MM.1S (cell line): ENCODE results near the gene RPL18.

Source experiments
- DNase-seq: peaks from one replicate; pipeline ENCODE4 v3.0.0-alpha.2; 2015
- H2AFZ ChIP-seq: fragments of 300-600 bp; sonication (generic); 2 replicates; pipeline ENCODE4 v1.6.0; 2016; ENCODE audit warnings: antibody characterized with exemption, low read length
- H3F3A ChIP-seq: fragments of 300-600 bp; sonication (generic); 2 replicates; pipeline ENCODE4 v1.6.1; 2016; ENCODE audit warnings: mild to moderate bottlenecking, antibody characterized with exemption, low read length, moderate library complexity, mixed read lengths; ENCODE audit not compliant: insufficient read depth
- H3K27ac ChIP-seq: fragments of 300-600 bp; sonication (generic); 2 replicates; pipeline ENCODE4 v1.5.1; 2016; ENCODE audit warnings: mild to moderate bottlenecking, low read length
- H3K27me3 ChIP-seq: fragments of 300-600 bp; sonication (generic); replicated peaks from 2 replicates; pipeline ENCODE4 v1.6.0; 2016; ENCODE audit warnings: low read length; ENCODE audit not compliant: insufficient read depth
- H3K36me3 ChIP-seq: fragments of 300-600 bp; sonication (generic); replicated peaks from 2 replicates; pipeline ENCODE4 v1.6.1; 2016; ENCODE audit warnings: mild to moderate bottlenecking, low read length, mixed read lengths; ENCODE audit not compliant: insufficient read depth
- H3K4me1 ChIP-seq: fragments of 300-600 bp; sonication (generic); 2 replicates; pipeline ENCODE4 v1.6.1; 2016; ENCODE audit warnings: low read length, mixed read lengths
- H3K4me2 ChIP-seq: fragments of 300-600 bp; sonication (generic); 2 replicates; pipeline ENCODE4 v1.6.0; 2016; ENCODE audit warnings: low read depth, low read length
- H3K4me3 ChIP-seq: fragments of 300-600 bp; sonication (generic); 2 replicates; pipeline ENCODE4 v1.5.1; 2016; ENCODE audit warnings: low read length, mixed read lengths
- H3K79me2 ChIP-seq: fragments of 300-600 bp; sonication (generic); 2 replicates; pipeline ENCODE4 v1.6.1; 2016; ENCODE audit warnings: mixed run types, low read length, mixed read lengths
- H3K9ac ChIP-seq: fragments of 300-600 bp; sonication (generic); 2 replicates; pipeline ENCODE4 v1.6.1; 2016; ENCODE audit warnings: low read length, mixed read lengths
- H3K9me2 ChIP-seq: fragments of 300-600 bp; sonication (generic); replicated peaks from 2 replicates; pipeline ENCODE4 v1.6.1; 2016; ENCODE audit warnings: mild to moderate bottlenecking, low read length, mixed read lengths; ENCODE audit not compliant: insufficient read depth
- H3K9me3 ChIP-seq: fragments of 300-600 bp; sonication (generic); replicated peaks from 2 replicates; pipeline ENCODE4 v1.6.1; 2016; ENCODE audit warnings: mild to moderate bottlenecking, low read length, mixed read lengths; ENCODE audit not compliant: insufficient read depth
- H4K20me1 ChIP-seq: fragments of 300-600 bp; sonication (generic); 2 replicates; pipeline ENCODE4 v1.6.1; 2016; ENCODE audit warnings: mild to moderate bottlenecking, low read length, moderate library complexity, mixed read lengths; ENCODE audit not compliant: insufficient read depth
- EZH2 ChIP-seq: fragments of 300-600 bp; sonication (generic); optimal IDR thresholded peaks from 2 replicates; pipeline ENCODE3; 2017; ENCODE audit warnings: low read depth, mild to moderate bottlenecking, antibody characterized with exemption, low read length, mixed read lengths
- EZH2phosphoT487 ChIP-seq: fragments of 300-600 bp; sonication (generic); IDR thresholded peaks from 2 replicates; pipeline ENCODE4 v1.6.1; 2018; ENCODE audit warnings: antibody characterized with exemption, low read length
- TF ChIP-seq, protein P1 (sequence below): fragments of 300-600 bp; sonication (generic); IDR thresholded peaks from 2 replicates; pipeline ENCODE4 v1.5.1; 2016; ENCODE audit warnings: antibody characterized with exemption, low read length, mixed read lengths

RPL18 gene

GRCh38 chr19:48624067-48624594, 5.2 kb upstream of the RPL18 start:
- Histone ChIP-seq H3K4me2 (peak overlapping the region; percentile 79), H3K9me3 (no peaks in the 10 kb centered on the region), H3K27ac (peak overlapping the region; percentile 1; the same call in 1 of the 2 replicates), H3K4me1 (peaks cover 11% of the 10 kb centered on the region), H3K36me3 (no peaks in the 10 kb centered on the region), H2AFZ (peak overlapping the region; percentile 84), H3K9ac (peak overlapping the region; percentile 60), H3K4me3 (peak overlapping the region; percentile 81), H3K9me2 (no peaks in the 10 kb centered on the region), H3K27me3 (no peaks in the 10 kb centered on the region), H3K79me2 (peaks cover 24% of the 10 kb centered on the region), H4K20me1 (no peaks in the 10 kb centered on the region), H3F3A (peaks cover 4% of the 10 kb centered on the region; the same call in 1 of the 2 replicates)
- TF ChIP-seq EZH2phosphoT487 (no peak), EZH2 (no peak)
- TF ChIP-seq, protein P1, sequence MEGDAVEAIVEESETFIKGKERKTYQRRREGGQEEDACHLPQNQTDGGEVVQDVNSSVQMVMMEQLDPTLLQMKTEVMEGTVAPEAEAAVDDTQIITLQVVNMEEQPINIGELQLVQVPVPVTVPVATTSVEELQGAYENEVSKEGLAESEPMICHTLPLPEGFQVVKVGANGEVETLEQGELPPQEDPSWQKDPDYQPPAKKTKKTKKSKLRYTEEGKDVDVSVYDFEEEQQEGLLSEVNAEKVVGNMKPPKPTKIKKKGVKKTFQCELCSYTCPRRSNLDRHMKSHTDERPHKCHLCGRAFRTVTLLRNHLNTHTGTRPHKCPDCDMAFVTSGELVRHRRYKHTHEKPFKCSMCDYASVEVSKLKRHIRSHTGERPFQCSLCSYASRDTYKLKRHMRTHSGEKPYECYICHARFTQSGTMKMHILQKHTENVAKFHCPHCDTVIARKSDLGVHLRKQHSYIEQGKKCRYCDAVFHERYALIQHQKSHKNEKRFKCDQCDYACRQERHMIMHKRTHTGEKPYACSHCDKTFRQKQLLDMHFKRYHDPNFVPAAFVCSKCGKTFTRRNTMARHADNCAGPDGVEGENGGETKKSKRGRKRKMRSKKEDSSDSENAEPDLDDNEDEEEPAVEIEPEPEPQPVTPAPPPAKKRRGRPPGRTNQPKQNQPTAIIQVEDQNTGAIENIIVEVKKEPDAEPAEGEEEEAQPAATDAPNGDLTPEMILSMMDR = no peak
- peak; percentile 97 for DNase-seq

DNA sequence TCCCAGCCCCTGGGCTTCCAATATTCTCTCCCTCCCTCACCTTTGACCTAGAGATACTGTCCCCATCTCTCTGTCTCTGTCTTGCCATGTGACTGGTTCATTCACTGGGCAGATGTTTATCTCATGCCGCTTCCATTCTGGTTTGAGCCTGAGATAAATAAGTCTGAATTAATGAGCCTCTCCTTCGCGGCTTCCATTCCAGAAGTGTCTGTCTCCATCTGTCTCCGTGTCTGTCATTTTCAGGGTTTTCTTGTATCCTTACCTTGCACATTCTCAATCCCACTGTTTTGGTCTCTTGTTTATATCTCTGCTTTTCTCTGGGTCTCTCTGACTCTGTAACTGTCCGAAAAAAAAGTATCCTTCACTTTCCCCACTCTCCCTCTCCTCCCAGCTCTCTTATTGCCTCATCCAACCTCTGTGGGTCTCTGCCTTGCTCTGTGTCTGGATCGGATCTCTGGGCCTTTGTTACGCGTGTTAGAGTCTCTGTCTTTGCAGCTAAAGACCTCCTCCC, 4.6 kb upstream of the RPL18 start:
- Histone ChIP-seq H3K27ac (no peak overlapping the region; the same call in 1 of the 2 replicates), H3K4me3 (peak overlapping the region; percentile 81), H3K4me2 (peak overlapping the region; percentile 79), H3F3A (peaks cover 4% of the 10 kb centered on the region; the same call in 1 of the 2 replicates), H2AFZ (peak overlapping the region; percentile 84), H3K79me2 (peaks cover 28% of the 10 kb centered on the region), H3K4me1 (peaks cover 11% of the 10 kb centered on the region), H3K36me3 (no peaks in the 10 kb centered on the region), H3K9ac (peak overlapping the region; percentile 27; the same call in 1 of the 2 replicates), H3K9me2 (no peaks in the 10 kb centered on the region), H3K9me3 (no peaks in the 10 kb centered on the region), H4K20me1 (no peaks in the 10 kb centered on the region), H3K27me3 (no peaks in the 10 kb centered on the region)
- TF ChIP-seq EZH2phosphoT487 = no peak
- TF ChIP-seq, protein P1 = no peak
- no peak for TF ChIP-seq EZH2
- no peak for DNase-seq

DNA sequence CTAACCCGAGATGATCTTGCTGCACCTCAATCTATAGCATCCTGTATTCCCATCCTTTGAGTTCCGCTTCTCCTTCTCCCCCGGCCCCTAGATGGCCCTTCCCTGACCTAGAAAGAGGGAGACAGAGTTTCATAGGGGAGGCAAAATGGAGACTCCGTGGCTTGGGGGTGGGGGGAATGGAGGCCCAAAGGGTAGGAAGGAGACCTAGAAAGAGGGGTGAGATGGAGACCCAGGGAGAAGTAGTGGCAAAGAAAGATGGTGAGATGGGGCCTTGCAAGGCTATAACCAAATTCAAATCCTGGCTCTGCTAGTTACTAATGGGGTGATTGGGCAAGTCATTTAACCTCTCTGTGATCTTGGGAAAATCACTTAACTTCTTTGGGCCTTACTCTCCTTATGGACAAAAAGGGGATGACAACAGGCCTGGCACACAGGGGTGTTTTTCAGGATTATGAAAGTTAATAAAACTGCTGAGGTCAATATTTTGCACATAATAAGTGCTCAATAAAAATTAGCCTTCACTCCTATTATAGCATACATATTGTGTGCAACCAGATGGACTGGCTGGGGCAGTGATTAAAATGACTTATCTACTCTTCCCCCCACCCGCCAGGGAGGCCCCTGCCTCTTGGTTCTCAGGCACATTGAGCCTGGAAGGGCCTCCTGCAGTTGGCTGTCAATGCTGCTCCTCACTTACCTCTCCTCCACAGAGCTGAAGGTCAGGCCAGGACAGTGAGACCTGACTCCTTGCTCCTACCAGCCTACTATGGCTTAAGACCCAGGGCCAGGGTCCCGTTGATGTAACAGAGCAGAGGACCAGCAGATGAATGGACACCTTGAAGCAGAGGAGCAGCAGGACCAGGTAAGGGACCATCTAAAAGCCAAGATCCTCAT, 961 bp upstream of the RPL18 start:
- peaks cover 19% of the 10 kb centered on the region for H3K36me3 ChIP-seq
- peaks cover 20% of the 10 kb centered on the region for H3K4me1 ChIP-seq
- H3K9me2 ChIP-seq = no peaks in the 10 kb centered on the region
- H3K9me3 ChIP-seq = no peaks in the 10 kb centered on the region
- peak overlapping the region; percentile 83 for H2AFZ ChIP-seq
- peak overlapping the region; percentile 82 for H3K9ac ChIP-seq
- H3K79me2 ChIP-seq = peaks cover 47% of the 10 kb centered on the region
- peak overlapping the region; percentile 96 for H3K4me2 ChIP-seq
- no peak for DNase-seq
- peaks cover 35% of the 10 kb centered on the region for H3F3A ChIP-seq
- H3K4me3 ChIP-seq = peak overlapping the region; percentile 85
- H3K27me3 ChIP-seq = no peaks in the 10 kb centered on the region
- TF ChIP-seq EZH2 (no peak), EZH2phosphoT487 (no peak)
- TF ChIP-seq, protein P1 = no peak; the same call in 1 of the 2 replicates
- H4K20me1 ChIP-seq = peaks cover 28% of the 10 kb centered on the region
- H3K27ac ChIP-seq = peak overlapping the region; percentile 63
